ENCODE results near the gene PSME2.
"Not testable (repeated sequence)": the region's sequence is repeated elsewhere in the genome, so short reads cannot be mapped to it uniquely, and the experiment has no call there.

PSME2 gene

GRCh38 chr14:24114532-24115421, 31.6 kb downstream of the PSME2 start, which contains the start of the genes DCAF11 and NRL:
Gene DCAF11, plus strand, starts transcription at chr14:24114777. Its CDS starts 818 bp downstream, at chr14:24115595.
Gene NRL, minus strand, starts transcription at chr14:24114949. Its CDS starts 32,101 bp downstream, at chr14:24082848.
- peak; percentile 95 for DNase-seq (ENCODE audit: low spot score)

DNA sequence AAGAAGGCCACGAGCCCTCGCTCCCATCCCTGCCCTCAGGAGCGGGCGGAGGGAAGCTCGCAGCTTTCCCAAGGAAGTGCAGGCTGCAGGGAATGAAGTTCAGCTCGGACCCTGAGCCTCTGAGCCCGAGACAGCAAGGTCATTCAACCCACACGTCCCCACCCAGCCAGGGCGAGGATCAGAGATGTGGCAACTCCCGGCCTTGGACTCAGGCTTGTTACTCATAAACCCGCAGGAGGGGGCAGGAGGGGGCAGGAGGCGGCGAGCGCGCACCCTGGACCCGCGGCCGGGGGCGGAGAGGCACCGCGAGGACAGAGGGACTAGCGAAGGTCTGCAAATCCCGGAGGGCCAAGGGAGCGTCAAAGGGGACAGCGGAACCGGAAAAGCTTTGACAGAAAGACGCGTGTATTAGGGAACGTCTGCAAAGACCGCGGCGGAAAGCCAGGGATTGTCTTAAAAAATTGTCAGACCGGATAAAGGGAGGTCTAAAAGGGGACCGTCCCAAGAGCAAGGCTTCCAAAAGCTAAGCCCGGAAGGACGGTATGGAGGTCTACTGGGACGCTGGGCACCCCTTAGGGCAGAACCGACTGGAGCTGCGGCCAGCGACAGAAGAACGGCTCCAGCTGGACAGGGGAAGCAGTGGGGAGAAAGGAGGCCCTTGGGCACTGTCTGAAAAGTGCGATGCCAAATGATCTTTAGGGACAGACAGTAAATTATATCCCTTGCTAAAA, 32.4 kb downstream of the PSME2 start:
- DNase-seq (ENCODE audit: low spot score): peak; percentile 85

- DNase-seq (ENCODE audit: low spot score): no peak
Measured at GRCh38 chr14:24113379-24113800, 33.0 kb downstream of the PSME2 start.

- DNase-seq (ENCODE audit: low spot score): no peak
Measured at GRCh38 chr14:24110523-24110922, 35.9 kb downstream of the PSME2 start.

DNA sequence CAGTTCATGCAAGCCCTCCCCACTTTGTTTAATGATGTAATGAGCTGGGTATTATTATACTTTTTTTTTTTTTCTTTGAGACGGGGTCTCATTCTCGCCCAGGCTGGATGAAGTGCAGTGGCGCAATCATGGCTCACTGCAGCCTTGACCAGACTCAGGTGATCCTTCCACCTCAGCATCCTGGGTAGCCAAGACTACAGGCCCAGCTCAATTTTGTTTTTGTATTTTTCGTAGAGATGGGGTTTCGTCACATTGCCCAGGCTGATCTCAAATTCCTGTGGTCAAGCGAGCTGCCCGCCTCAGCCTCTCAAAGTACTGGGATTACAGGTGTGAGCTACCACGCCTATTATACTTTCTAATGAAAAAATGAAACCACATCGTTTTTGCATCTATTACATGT, 36.4 kb downstream of the PSME2 start:
- no peak for DNase-seq (ENCODE audit: low spot score)

- DNase-seq (ENCODE audit: low spot score): no peak
Measured at GRCh38 chr14:24108336-24108874, 38.0 kb downstream of the PSME2 start.

DNA sequence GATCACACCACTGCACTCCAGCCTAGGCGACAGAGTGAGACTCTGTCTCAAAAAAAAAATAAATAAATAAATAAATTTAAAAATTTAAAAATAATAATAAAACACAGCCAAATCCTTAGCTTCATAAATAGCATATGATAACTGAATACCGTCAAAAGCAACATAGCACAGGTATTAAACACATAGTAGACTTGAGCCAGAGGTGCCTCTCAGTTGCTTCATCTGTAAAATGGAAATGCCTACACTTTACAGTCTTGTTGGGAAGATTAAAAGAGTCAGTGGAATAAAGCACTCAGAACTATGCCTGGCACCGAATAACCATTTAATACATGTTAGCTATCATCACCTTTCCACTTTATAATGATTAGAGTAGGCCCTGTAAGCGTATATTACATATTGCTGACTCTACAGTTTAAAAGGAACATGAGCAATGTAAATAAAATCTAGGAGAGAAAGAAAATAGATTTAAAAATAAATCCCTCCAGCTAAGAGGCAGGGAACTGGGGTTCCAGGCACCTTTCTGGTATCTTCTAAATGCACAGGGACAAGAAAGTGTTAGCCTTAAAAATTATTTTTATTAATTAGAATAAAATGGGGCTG, 39.6 kb downstream of the PSME2 start:
- no peak for DNase-seq (ENCODE audit: low spot score)

DNA sequence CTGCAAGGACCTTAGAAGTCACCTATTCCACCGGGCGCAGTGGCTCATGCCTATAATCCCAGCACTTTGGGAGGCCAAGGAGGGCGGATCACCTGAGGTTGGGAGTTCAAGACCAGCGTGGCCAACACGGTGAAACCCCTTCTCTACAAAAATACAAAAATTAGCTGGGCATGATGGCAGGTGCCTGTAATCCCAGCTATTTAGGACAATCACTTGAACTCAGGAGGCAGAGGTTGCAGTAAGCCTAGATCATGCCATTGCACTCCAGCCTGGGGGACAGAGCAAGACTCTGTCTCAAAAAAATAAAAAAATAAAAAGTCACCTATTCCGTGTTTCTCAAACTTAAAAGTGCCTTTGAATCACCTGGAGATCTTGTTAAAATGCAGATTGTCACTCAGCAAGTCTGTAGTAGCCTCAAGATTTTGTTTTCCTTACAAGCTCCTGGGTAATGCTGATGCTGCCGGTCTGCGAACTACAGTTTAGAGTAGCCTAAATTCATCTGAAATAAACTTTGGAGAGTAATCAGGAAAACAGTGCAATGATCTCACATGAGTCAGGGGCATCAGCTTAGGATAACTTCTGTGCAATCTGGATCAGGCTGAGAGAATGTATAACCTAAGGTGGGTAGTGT, 40.7 kb downstream of the PSME2 start:
- DNase-seq (ENCODE audit: low spot score): not testable (repeated sequence)

DNA sequence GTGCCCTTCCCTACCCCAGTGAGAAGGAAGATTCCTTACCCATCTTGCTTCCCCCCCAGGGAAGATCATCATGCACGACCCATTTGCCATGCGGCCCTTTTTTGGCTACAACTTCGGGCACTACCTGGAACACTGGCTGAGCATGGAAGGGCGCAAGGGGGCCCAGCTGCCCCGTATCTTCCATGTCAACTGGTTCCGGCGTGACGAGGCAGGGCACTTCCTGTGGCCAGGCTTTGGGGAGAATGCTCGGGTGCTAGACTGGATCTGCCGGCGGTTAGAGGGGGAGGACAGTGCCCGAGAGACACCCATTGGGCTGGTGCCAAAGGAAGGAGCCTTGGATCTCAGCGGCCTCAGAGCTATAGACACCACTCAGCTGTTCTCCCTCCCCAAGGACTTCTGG, 43.0 kb downstream of the PSME2 start:
- DNase-seq (ENCODE audit: low spot score): no peak

DNA sequence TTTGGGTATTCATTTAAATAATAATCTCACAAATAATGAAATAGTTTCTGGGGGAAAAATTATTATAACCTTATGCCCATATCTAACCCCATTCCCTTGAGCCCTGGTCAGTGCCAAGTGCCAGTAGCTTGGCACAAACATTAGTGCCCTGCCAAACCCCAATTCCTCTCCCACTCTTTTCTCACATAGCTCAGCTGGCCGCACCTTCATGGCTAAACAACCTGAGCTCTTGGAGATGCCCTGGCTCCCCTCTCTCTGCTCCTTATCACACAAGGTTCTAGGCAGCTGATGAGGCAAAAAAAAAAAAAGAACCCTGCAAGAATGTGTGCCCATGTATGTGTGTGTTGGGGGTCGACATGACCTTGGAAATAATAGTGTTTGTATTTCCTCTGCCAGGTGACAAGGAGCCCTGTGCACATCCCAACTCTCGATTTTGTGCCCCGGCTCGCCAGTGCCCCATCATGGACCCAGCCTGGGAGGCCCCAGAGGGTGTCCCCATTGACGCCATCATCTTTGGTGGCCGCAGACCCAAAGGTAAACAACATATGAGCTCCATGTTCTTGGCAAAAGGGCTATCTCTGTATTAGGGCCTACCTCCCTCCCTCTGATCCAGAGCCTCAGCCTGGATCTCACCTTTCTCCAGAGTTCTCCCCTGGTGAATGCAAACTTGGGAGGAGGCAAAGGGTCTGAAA, 43.9 kb downstream of the PSME2 start:
- no peak for DNase-seq (ENCODE audit: low spot score)

DNA sequence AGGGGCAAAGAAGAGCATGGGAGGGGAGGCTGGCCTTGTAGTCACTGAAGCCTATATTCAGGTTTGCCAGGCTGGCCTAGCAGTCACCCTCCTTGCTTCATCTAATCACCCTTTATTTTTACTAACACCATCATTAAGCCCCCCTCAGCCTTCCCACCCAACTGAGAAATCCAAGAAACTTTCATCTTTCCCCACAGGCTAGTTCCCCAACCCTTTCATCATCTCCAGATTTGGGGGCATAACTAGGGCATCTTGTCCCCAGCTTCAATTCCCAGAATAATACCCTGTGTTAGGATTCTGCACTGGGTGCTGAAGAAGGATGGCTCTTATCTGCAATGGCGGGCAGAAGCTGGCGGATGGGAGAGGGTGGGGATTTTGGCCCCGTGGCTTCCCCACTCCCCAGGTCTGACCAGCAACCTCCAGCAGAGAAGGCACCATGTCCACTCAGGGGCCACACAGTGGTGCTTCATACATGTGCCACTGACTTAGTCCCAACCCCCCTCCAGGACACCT, 45.4 kb downstream of the PSME2 start:
- no peak for DNase-seq (ENCODE audit: low spot score)

DNA sequence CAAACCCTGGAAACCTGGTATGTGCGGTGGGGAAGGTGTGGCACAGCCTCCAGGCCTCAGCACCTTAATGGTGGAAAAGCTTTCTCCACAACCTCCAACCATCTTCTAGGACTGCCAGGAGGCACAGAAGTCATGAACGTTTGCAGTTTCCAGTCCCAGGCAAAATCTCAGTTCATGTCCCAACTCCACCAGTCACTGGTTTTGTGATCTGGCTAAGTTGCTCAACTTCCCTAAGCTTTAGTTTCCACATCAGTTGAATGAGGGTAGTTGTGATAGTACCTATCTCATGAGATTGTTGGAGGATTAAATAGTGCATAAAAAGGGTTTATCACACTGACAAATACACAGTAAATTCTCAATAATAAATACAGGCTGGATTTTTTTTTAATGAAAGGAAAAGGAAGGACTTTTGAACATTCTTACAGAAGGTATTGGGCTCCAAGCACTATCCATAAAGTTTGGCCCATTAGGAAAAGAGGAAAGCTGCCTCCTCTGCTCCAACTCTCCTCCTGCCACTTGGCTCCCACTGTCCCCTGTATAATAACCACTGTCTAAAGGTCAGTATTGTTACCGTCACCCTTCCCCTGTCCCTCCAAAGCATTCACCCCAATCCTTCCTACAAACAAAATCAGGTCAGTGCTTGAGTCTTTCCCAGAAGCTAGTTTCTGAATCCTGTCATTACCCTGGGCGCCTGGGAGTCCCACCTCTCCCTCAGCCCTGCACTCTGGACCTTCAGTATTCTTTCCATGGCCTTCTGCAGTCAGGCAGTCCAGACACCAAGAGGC, 46.0 kb downstream of the PSME2 start:
- DNase-seq (ENCODE audit: low spot score): no peak

GRCh38 chr14:24098927-24099813, 47.2 kb downstream of the PSME2 start:
- no peak for DNase-seq (ENCODE audit: low spot score)

DNA sequence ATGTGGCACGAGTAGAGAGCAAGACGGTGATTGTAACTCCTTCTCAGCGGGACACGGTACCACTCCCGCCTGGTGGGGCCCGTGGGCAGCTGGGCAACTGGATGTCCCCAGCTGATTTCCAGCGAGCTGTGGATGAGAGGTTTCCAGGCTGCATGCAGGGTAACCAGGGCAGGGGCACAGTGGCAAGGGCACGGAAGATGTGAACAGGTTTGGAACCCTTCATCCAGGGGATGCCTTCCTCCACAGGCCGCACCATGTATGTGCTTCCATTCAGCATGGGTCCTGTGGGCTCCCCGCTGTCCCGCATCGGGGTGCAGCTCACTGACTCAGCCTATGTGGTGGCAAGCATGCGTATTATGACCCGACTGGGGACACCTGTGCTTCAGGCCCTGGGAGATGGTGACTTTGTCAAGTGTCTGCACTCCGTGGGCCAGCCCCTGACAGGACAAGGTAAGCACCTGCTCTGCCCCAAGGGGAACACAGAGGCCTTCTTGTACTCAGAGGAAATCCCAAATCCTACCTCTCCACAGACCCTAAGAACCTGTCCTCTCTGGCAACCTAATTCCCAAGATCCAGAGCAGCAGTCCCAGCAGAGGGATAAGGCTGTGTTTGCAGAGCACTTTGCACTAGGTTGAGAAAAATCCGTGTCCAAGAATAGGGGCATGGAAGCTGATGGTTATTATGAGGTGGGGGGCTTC, 48.0 kb downstream of the PSME2 start:
- DNase-seq (ENCODE audit: low spot score): no peak

GRCh38 chr14:24096545-24097181, 49.7 kb downstream of the PSME2 start:
- no peak for DNase-seq (ENCODE audit: low spot score)

DNA sequence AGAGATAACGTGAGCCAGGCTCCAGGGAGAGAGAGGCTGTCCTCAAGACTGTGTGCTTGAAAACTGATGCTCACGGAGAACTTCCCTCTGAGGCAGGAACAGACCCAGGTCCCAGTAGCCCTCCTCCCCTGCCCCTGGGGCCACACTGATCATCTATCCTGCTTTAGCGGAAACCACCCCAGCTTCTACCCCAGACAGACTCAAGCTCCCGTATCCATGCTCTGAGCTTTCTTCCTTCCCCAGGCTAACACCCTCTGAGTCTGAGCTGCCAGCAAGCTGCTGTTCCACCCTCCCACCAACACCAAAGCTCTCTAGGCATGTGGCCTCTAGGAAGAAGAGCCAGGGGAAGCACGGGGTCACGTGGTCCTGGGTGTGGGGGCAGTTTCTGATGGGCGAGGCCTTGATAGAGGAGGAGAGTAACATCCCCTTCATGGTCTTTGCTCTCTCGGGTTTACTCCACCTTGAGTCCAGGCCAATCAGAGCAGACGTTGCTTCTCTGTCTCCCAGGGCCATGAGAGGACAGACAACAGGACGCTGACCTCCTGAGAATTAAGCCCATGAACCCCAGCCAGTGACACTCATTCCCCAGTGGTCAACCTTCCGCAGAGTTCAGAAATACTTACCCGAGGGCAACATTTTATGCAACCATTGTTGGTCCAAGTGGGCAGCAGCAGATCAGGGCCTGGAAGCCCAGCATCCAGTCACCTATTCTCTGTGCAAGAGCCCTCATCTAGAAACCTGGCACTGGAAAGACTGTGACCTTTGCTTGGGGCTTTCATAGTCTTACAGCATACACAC, 50.9 kb downstream of the PSME2 start:
- peak; percentile 68 for DNase-seq (ENCODE audit: low spot score)

DNA sequence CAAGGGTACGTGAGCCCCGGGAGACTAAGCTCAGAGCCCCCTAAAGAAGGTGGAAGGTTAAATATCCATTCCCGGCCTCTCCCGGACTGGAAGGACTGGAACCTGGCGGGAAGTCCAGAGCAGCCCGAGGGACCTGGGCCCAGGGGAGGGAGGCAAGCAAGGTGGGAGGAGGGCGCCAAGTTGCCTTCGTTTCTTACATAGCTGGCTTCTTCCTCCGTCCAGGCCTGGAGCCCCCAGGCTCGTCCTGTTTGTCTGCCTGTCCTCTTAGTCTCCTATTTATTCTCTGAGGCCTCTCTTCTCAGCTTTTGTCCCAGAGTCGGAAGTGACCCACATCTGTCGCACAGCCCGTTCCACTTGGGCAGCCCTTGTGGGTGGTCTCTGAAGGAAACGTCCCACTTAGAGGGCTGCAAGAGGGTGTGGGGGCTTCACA, 51.6 kb downstream of the PSME2 start:
- no peak for DNase-seq (ENCODE audit: low spot score)

Measured in D341Med (cell line).